COR-L47 (cell line): ENCODE measurements around the gene GLDC.

Source experiments
- DNase-seq: peaks from one replicate; lab custom pipeline; 2025; lab: John Stamatoyannopoulos, UW

The GLDC gene

DNA sequence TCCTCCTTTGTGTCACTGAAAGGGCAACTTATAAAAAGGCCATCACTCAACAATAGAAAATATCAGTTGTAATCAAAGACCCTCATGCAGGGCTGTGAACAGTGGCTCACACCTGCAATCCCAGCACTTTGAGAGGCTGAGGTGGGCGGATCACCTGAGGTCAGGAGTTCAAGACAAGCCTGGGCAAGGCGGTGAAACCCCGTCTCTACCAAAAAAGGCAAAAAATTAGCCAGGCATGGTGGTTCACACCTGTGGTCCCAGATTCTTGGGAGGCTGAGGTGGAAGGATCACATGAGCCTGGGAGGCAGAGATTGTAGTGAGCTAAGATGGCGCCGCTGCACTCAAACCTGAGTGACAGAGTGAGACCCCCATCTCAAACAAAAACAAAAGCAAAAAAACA is 24.7 kb downstream of the GLDC start:
- no peak for DNase-seq

DNA sequence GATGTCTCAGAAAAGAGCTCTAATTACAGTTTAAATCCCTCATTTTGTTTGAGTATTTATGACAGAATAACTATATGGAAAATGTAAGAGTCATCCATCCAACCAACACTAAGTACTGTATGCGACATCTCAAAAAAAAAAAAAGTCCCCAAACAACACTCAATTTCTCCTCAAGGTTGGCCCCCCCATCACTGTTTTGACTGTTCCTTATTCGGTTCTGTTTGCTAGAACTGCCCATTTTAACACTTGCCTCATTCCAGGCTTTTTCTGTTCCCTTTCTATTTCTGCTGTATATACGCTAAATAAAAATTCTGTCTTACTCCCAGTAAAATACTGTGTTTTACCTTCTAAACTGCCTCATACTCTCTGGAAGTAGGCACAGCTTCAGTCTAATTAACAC is 25.2 kb downstream of the GLDC start:
- DNase-seq = no peak

DNA sequence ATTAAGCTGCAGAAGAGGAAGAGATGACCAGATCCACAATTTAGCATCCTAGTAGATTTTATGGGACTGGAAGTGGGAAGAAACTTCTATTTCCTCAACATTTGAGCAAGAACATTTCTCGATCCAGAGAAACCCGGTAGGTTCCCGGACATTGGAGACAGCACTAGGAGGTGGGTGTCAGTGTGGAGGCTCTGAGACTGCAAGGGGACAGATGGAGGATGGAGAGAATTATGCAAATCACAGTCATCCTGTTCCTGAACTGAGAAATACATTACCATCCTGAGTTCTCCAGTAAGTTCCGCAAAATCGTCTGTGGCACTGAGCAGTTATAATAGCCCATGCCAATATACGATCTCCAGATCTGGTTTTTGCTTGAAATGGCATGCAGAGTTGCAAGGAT is 25.6 kb downstream of the GLDC start:
- DNase-seq = no peak

DNA sequence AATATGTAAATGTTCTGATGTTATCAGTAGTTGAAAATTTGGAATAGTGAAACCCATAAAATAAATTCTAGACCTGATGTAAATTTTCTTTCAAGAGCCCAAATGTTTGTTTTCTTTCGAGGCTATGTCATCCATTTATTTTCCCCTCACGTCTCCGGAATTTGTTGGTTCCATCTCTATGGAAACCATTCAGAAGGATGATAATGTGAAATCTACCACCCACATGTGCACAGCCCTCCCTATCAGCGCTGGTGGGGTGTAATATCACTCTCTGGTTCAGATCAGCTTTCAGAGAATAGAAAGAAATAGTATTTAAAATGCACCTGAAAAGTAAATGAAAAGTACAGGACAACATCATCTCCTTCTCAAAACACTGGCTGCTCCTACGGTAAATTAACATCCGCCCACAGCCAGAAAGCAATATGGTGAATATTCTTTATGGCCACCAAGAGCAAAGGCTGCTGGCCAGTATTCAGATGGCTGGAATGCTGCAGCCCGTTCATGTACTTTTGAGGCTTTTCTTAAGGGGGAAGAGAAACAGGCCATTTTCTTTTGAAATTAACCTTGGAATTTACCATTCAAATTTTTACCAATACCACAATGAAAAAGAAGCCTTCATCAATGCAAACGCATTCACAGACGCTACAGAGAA is 28.5 kb downstream of the GLDC start:
- no peak for DNase-seq

DNA sequence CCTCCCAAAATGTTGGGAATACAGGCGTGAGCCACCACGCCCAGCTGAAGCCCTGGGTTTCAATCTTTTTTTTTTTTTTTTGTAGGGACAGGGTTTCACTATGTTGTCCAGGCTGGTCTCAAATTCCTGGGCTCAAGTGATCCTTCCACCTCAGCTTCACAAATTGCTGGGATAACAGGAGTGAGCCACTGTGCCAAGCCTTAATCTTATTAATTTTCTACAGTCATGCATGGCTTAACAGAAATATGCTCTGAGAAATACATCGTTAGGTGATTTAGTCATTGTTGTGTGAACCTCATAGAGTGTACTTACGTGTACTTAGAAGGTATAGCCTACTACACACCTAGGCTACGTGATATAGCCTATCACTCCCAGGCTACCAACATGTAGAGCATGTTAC is 31.0 kb downstream of the GLDC start:
- DNase-seq = no peak

DNA sequence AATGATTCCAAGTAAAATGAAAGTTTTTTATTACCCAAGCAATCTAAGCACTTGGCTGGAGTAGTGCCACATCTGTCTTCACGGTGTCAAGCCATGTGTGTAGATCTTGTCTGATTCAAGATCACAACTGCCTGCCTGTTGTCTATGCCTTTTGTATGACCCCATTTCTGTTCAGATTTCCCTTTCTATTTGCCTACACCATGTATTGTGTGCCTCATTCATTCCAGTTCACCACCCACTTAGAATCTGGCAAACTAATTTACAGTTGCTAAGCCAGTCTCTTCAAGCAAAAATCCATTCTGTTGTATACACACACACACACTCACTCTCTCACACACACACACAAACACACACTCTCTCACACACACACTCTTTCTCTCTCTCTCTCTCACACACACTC is 33.7 kb downstream of the GLDC start:
- no peak for DNase-seq

DNA sequence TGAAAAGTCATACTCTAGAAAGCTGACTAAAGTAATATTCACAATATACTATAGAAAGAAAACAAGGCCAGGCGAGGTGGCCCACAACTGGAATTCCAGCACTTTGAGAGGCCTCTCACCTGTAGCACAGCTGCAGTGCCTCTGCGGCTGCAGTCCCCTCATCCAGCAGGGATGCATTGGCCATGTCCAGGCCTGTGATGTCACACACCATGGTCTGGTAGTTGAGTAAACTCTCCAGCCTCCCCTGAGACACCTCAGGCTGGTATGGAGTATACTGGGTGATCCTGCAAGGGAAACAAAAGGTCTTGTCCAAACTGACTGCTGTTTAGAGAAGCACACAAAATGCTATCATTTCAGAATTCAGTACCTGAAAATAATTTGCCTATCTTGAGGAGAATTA is 35.5 kb downstream of the GLDC start:
- no peak for DNase-seq

DNA sequence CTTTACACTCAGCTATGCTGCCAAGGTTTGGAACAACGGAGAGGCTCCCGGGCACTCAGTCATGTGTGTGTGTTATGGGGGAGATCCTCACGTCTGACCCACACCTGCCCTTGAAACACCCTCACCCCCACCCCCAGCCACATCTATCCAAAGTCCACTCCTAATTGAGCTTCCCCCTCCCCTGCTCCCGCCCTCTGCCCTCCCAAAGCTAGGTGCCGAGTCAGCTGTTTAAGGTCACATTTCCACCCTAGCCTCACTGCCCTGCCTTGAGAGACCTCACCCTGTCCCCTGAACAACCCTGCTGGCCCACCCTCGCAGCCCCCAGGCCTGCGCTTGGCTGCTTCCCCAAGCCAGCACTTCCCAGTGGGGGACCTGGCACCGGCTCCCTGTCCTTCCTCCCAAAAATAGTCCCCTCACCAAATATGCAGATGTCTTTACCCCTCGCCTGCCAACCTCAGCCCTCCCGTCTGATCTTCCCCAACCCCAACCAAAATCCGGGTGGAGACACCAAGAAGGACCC is 36.0 kb downstream of the GLDC start:
- no peak for DNase-seq

DNA sequence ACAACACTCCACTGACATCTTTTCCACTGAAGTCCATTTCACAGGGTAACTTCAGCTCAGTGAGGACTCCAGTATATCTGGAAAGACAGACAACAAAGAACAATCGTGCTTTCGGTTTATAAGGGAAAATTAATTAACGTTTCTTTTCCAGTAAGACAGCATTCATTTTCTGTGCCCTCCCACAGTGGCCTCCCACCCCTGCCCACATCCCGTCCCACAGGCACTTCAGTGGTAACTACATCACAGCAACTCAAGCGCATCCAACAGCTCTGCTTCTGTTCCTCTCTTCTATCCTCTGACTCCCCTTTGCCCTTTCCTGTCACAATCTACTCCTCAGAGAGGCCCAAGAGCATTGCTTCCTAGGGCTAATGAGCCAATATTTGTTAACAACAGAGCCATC is 40.3 kb downstream of the GLDC start:
- DNase-seq = no peak

DNA sequence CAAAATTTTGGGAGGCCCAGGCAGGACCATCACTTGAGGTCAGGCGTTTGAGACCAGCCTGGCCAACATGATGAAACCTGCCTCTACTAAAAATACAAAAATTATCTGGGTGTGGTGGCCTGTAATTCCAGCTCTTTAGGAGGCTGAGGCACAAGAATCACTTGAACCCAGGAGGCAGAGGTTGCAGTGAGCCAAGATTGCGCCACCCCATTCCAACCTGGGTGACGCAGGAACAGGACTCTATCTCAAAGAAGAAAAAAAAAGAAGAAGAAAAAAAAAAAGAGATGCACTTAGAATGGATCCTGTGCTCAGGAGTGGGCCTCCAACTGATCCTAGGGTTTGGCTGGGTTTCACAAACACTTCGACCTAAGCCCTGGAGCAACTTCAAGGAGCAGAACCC is 45.1 kb downstream of the GLDC start:
- no peak for DNase-seq

DNA sequence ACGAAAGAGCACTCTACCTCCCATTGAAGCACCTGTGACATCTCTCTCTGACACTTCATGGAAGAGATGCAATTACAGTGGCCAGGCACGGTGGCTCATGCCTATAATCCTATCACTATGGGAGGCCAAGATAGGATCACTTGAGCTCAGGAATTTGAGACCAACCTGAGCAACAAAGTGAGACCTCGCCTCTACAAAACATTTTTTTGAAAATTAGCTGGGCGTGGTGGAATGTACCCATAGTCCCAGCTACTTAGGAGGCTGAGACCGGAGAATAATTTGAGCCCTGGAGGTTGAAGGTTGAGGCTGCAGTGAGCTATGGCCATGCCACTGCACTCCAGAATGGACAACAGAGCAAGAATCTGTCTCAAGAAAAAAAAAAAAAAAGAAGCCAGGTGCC is 45.5 kb downstream of the GLDC start:
- DNase-seq = no peak

DNA sequence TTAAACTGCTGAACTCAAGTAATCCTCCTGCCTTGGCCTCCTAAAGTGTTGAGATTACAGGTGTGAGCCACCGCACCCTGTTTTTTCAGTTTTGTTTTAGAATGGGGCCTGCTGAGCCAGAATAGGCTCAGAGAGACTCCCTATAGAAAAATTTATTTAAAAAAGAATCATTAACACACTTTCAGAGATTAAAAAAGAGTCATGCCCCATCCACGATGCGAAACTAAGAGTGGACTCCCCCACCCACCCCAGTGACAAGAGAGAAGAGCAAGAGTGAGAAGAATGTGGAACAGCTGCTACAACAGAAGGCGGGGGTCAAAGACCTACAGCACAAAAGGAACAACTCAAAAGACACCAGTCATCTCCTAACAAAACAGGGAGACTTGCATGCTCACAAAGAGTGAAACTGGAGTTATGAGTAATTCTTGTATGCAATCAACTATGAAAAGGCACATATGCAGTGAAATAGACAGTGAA is 47.2 kb downstream of the GLDC start:
- no peak for DNase-seq

DNA sequence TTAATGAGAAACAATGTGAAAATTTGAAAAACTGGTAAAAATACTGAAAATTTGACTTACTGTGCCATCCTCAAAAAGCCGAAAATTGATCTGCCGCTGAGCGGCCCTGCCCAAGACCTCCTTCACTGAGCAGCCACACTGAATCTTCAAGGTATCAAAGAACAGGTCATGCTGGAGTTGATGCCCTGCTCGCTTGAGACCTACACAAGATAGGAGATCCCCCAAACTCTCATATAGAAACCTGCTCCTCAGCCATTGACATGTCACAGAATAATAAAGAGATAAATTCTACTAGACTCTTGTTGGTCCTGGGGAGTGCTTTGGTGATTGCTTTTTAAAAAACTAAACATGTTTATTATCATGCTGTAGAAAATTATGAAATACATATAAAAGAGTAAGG is 52.7 kb downstream of the GLDC start:
- no peak for DNase-seq

DNA sequence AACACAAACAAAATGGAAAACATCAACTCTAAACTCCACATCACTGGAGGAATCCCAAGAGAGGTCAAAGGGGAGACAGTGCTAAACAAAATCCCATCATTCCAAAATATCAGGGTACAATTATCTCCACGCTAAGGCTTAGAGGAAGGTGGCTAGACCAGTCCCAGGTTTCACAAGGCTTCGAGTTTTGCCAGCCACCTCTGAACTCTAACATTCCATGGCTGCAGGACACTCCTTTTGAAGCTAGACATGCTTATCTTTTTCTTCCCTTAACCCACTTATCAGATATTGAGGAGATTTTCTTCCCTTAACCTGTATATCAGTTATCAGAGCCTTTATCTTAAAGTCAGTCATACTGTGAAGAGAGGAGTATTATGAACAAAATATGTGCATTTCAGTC is 53.3 kb downstream of the GLDC start:
- no peak for DNase-seq

DNA sequence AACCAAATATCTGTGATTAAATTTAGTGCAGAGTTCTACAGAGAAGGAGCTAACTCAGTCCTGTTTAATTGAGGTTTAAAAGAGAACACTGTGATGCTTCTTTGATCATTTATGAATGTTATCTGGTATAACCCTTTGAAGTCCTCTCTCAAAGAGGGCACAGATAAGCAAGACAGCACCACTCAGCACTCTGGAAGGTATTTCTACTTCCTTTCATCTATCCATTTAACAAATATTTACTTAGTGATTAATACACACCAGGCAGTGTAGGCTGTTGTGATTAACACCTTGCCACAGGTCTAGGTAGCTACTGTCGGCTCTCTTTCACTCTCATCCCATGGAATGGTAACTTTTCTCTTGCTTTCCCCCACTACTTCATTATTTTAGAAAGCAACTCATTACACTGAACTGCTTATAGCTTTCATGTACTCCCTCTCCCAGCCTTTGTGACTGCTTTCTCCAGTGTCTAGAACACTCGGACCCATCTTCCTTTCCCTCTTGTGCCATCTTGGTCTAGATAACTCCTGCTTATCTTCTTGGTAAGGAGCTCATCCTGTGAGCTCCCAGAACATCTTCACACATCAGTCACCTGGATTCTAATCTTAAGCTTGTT is 54.7 kb downstream of the GLDC start:
- DNase-seq = no peak

DNA sequence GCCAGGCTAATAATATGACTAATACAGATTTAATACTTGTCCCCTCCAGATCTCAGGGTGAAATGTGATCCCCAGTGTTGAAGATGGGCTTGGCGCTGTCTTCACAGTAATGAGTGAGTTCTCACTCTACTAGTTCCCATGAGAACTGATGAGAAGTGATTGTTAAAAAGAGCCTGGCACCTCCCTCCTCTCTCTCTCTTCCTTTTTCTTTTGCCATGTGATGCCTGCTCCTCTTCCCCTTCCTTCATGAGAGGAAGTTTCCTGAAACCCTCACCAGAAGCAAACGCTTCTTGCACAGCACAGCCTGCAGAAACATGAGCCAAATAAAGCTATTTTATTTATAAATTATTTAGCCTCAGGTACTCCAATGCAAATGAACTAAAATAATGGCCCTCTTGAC is 55.2 kb downstream of the GLDC start:
- no peak for DNase-seq

DNA sequence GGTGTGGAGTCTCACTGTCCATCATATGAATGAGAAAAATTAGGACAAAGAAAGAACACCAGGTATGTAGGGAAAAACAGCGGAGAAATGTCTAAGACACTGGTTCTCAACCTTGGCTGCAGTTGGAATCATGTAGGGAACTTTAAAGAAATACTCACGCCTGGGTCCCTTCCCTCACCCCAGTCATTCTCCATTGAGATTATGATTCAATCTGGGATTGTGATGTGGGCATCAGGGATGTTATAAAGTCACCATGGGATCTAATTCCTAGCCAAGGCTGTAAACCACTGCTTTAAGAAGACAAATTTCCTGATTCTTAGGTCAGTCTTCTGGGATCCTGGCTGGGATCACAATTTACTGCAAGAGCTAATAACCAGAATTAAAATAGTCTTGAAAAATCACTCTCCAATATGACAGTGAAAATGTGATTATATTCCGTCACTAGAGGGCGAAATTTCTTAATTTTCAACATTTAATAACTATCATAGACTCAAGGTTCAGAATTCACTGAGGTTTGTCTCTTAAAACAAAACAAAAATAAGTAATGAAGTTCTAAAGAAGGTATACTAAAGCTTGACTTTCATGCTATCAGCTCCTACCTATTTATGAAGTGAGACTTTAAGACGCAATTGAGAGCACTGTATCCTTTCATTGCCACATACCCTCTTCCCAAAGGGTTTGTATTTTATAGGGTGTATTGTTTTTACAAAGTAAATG is 60.5 kb downstream of the GLDC start:
- DNase-seq = no peak

DNA sequence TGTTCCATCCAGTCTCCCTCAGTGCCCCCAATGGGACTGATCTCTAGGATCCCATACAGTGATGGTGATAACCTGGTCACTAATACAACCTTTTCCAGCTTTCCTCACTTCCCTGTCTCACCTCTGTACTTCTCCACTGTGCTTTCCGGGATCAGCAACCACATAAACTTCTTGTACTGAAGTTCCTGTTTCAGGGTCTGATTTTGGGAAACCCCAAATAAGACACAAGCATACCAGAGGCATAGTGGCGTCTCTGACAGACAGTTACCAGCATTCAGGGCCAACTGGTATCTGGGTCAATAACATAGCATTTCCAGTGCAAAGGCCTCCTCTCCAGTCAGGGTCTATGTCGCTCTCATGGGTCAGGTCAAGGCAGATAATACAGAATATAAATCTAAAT is 64.3 kb downstream of the GLDC start:
- DNase-seq = no peak

DNA sequence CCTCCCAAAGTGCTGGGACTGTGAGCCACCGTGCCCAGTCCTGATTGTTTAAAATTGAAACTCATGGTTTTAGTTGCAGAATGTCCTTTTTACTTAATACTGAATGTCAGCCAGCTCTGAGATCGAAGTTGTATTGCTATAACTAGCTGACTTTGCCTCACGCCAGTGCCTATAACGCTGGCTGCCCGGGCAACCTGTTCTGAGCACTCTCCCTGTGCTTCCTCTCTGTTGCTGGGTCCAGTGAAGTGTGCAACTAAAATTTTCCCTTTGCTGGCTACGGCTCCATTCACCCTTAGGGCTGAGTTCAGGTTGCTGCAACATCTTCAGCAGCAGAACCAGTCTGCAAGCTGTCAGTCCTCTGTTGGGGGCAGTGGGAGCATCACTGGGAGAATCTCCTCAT is 65.9 kb downstream of the GLDC start:
- DNase-seq = no peak

DNA sequence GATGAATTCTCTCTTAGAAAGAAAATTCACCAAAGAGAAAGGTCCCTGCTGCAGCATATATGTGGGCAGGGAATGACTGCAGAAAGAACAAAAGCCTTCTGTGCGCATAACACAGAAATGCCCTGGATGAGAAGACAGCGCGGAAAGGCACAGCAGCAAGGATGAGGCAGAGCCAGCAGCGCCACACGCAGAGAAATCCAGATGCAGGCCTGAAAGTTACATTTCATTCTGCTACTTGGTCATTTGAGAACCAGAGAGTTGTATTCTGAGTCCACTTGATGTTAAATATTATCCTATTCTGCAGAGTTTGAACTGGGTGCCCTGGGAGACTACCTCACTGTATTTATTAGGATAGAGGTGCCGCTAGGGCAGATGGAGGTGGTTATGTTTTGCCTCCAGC is 68.5 kb downstream of the GLDC start:
- DNase-seq = no peak

DNA sequence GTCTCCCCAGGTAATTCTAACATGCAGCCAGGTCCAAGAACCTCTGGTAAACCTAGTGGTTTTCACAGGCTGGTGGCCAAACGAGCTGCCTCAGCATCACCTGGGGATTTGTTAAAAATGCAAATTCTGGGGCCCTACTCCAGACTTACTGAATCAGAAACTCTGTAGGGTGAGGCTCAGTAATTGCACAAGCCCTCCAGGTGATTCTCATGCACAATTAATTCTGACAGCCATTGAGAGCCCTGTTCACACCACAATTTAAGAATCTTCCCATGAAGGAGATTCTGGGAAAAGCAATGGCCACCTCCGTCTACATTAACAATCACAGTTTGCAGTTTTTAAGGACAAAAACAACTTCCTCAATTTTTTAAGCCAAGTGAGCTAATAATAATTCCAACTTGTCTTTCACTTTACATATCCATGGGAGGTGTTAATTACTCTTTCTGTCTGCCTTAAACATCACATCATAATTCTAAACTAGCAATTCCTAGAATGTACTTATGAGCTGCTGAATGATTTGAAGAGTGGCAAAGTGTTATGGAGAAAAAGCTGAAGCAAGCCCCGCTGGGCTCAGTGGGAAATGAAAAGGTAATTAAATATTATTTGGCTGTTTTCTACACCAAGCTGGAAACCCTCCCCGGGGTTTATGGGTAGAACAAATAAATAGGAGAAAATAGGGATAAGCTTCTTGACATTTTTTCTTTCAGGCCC is 70.0 kb downstream of the GLDC start:
- DNase-seq = no peak

DNA sequence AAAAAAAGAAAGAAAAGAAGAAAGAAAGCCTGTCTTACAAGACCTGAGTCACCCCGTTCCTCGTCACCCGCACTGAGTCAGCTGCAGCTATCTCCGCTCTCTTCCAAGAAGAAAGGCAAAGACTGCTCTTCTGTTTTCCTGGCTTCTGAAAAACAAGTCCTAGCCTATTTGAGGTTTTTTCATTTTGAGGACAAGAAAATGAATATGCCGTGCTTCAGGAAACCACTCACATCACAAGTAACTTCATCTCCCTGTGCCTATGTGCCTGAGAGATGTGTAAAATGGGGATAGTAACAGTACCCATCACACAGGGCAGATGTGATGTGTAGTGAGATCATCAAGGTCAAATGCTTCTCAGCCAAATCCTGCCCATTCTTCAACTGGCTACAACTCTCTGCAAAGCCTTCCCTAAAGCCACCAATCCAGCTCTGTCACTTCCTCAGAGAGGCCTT is 78.4 kb downstream of the GLDC start:
- no peak for DNase-seq
